Measurements from ENCODE around the gene OR7C1. TPM values are rescaled to one million over a fixed set of nuclear protein-coding genes. Genes with fewer than 3 reads are reported as not detected.
A peak's percentile ranks its signal among the peaks of the same experiment; 100 is the strongest.
"Not testable (repeated sequence)": the region's sequence is repeated elsewhere in the genome, so short reads cannot be mapped to it uniquely, and the experiment has no call there.

The OR7C1 gene
- total and polyA plus RNA-seq, 12 donors, result 0.01 to 0.07 (median 0.02) TPM; not detected in 7

DNA sequence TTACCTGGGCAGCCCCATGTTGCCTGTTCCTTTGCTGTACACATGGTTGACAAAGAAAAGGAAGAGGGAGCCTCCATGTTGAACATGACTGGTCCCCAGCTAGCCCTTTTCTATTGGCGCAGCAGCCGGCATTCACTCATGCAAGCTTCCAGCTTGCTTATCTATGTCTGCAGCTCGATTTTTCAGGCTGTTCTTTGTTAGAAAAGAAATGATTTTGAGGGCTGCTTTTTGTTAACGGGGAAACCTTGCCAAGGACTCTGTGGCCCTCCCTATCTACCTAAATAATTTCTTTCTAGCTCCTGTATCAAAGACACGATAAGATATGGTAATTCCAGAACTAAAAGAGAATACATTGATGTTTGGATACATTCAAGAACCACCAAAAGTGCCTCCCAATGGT lies 36.2 kb downstream of the OR7C1 start:
- Histone ChIP-seq H3K4me1 (peaks cover 0 to 3% (median 0%) of the 10 kb centered on the region in 9 donors), H3K4me3 (no peak overlapping the region), H3K9me3 (no peaks in the 10 kb centered on the region), H3K36me3 (no peaks in the 10 kb centered on the region), H3K27ac (no peak overlapping the region), H3K27me3 (peaks cover 0 to 9% (median 0%) of the 10 kb centered on the region in 7 donors)
- intact Hi-C loops (cut with DNase I), result no loop called here
- DNase-seq (no peak), ATAC-seq (no peak)
- 60 to 67% methylated on average over 5 of the region's 5 CpGs for WGBS, 2 donors
- TF ChIP-seq, protein P1, sequence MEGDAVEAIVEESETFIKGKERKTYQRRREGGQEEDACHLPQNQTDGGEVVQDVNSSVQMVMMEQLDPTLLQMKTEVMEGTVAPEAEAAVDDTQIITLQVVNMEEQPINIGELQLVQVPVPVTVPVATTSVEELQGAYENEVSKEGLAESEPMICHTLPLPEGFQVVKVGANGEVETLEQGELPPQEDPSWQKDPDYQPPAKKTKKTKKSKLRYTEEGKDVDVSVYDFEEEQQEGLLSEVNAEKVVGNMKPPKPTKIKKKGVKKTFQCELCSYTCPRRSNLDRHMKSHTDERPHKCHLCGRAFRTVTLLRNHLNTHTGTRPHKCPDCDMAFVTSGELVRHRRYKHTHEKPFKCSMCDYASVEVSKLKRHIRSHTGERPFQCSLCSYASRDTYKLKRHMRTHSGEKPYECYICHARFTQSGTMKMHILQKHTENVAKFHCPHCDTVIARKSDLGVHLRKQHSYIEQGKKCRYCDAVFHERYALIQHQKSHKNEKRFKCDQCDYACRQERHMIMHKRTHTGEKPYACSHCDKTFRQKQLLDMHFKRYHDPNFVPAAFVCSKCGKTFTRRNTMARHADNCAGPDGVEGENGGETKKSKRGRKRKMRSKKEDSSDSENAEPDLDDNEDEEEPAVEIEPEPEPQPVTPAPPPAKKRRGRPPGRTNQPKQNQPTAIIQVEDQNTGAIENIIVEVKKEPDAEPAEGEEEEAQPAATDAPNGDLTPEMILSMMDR (IDR thresholded peaks at IDR 0.05), result no peak

DNA sequence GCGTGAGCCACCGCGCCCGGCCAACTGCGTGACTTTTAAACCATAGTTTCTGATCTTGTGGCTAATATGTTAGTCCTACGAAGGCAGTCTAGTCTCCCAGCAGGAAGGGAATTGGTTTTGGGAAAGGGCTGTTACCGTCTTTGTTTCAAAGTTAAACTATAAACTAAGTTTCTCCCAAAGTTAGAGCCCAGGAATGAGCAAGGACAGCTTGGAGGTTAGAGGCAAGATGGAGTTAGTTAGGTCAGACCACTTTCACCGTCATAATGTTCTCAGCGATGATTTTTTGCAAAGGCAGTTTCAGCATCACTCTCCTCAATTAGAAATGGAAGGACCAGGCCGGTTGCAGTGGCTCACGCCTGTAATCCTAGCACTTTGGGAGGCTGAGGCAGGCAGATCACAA lies 39.0 kb downstream of the OR7C1 start:
- H3K4me1 ChIP-seq, result peaks cover 0 to 3% (median 0%) of the 10 kb centered on the region in 9 donors
- peaks cover 0 to 10% (median 0%) of the 10 kb centered on the region in 11 donors for H3K9me3 ChIP-seq
- no peak overlapping the region for H3K4me3 ChIP-seq
- intact Hi-C loops (cut with DNase I), result no loop called here
- ATAC-seq (no peak), DNase-seq (no peak)
- H3K36me3 ChIP-seq, result no peaks in the 10 kb centered on the region
- peaks cover 0 to 8% (median 0%) of the 10 kb centered on the region in 7 donors for H3K27me3 ChIP-seq
- WGBS, 2 donors, result 90 to 93% methylated on average over 11 of the region's 11 CpGs
- TF ChIP-seq, protein P1 (IDR thresholded peaks at IDR 0.05), result no peak
- H3K27ac ChIP-seq, result no peak overlapping the region

DNA sequence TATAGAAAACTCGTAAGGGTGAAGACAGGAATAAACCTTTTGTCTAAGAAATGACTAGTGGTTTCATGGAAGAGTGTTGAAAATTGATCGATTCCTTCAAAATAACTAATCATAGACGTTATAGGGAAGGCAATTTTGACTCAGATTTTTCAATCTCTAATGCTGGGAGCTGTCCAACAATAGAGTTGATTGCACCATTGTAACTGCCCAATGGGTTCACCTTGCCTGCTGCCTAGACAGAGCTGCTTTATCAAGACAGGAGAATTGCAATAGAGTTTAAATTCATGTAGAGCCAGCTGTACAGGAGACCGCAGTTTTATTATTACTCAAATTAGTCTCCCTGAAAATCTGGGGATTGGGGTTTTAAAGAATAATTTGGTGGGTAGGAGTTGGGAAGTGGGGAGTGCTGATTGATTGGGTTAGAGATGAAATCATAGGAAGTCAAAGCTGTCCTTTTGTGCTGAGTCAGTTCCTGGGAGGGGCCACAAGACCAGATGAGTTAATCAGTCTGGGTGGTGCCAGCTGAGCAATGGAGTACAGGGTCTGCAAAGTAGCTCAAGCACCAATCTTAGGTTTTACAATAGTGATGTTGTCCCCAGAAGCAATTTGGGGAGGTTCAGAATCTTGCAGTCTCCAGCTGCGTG lies 39.8 kb downstream of the OR7C1 start:
- Histone ChIP-seq H3K27ac (no peak overlapping the region), H3K27me3 (peaks cover 0 to 8% (median 0%) of the 10 kb centered on the region in 7 donors), H3K4me3 (no peak overlapping the region), H3K4me1 (peaks cover 0 to 3% (median 0%) of the 10 kb centered on the region in 9 donors), H3K36me3 (no peaks in the 10 kb centered on the region), H3K9me3 (peaks cover 0 to 10% (median 0%) of the 10 kb centered on the region in 11 donors)
- TF ChIP-seq, protein P1 (IDR thresholded peaks at IDR 0.05), result no peak
- ATAC-seq, result no peak
- 77 to 85% methylated on average over 5 of the region's 5 CpGs for WGBS, 2 donors
- no peak for DNase-seq
- intact Hi-C loops (cut with DNase I), result no loop called here

DNA sequence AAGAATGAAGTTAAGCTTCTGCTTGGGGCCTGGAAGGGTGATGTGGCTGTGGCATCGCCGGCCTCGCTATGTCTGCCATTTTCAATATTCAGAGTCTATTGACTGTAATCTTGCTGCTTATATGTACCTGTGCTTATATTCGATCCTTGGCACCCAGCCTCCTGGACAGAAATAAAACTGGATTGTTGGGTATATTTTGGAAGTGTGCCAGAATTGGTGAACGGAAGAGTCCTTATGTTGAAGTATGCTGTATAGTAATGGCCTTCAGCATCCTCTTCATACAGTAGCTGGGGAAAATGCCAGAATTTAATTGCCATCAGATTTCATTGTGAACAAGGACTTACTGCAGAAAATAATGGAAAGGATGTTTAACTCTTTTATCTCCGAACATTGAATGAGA lies 42.7 kb downstream of the OR7C1 start:
- ATAC-seq; intact Hi-C loops (cut with DNase I); H3K36me3 ChIP-seq; H3K4me3 ChIP-seq; H3K4me1 ChIP-seq; H3K27ac ChIP-seq; DNase-seq; H3K27me3 ChIP-seq: not testable (repeated sequence)
- WGBS, 2 donors, result 76 to 78% methylated on average over 6 of the region's 6 CpGs
- H3K9me3 ChIP-seq, result peaks cover 0 to 20% (median 0%) of the 10 kb centered on the region in 11 donors

DNA sequence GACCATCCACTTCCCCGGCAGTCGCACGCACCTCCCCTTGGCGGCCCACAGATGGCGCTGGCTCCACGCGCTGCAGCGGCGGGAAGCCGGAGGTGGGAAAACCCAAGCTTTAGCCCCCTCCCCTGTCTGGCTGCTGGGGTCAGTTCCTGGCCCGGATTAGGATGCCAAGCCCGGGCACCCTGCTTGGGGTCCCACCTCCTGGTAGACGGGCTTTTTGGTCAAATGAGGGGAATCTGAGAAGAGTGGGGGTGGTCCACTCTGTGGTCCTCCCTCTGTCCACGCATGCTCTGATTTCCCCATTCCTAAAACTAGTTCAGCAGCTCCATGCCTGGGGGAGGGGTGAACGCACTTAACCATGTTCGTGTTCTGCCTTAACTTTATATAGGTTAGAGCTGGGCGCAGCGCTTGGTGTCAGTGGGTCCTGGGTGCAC lies 48.5 kb downstream of the OR7C1 start:
- peaks cover 0 to 23% (median 12%) of the 10 kb centered on the region in 7 donors for H3K27me3 ChIP-seq
- peak in 1 of 8 donors; percentile 63 for ATAC-seq
- TF ChIP-seq, protein P1 (IDR thresholded peaks at IDR 0.05), result peak; percentile 24 to 83 (median 55)
- peak overlapping the region in 1 of 10 donors; percentile 83 for H3K27ac ChIP-seq
- H3K36me3 ChIP-seq, result no peaks in the 10 kb centered on the region
- peak in 1 of 2 donors; percentile 21 for DNase-seq
- H3K4me1 ChIP-seq, result peaks cover 0 to 44% (median 0%) of the 10 kb centered on the region in 9 donors
- 13 to 19% methylated on average over 18 of the region's 18 CpGs for WGBS, 2 donors
- no peak overlapping the region for H3K4me3 ChIP-seq
- peaks cover 0 to 10% (median 0%) of the 10 kb centered on the region in 11 donors for H3K9me3 ChIP-seq
- intact Hi-C loops (cut with DNase I), result loop anchor here in 3 of 10 donors (2.0 to 5.0 kb wide), 2 partner anchors 101 to 102 kb away; partner anchors contain the start of gene OR7A17 (in 1 of the 3)

DNA sequence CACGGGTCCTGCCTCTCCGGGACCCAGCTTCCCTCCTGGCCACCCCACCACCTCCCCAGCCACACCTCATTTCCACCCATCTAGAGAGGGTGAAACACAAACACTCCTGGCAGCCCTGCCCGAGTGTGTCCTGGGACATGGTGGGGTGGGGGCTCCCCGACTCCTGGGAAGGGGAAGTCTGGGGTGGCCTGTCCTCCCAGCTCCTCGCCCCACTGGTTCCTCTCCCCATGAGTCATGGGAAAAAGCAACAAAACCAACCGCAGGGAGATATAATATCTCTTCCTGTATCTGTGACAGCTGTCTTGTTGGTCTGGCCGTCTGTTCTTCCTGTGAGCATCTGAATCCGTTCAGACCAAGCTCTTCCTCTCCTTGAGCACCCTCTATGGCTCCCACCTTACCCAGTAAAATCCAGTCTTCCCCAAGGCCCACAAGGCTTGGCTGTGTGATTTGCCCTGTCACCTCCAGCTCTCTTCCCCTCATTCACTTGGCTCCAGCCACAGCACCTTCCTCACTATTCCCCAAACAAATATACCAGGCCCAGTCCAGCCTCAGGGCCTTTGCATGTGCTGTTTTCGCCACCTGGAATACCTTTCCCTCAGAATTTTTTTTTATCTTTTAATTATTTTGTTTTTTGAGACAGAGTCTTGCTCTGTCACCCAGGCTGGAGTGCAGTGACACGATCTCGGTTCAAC lies 49.7 kb downstream of the OR7C1 start:
- DNase-seq, result peak; percentile 34 to 36

DNA sequence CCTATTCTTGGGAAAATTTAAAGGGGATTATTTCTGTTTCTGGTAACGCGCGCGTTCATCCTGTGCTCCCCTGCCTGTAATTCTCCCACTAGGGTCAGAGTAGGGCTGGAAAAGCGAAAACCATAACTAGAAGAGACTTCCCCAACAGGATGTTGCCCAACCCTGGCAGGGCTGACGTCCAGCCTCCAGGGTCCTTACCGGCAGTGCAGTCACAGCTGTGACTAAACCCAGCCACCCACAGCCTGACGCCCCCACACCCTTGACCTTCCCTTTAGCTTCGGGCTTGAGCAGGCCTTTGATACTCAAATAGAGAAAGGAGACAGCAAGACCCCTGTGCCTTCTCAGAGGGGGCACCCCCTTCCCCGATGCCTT lies 50.3 kb downstream of the OR7C1 start:
- Histone ChIP-seq H3K27ac (peak overlapping the region in 1 of 10 donors; percentile 83), H3K4me1 (peaks cover 0 to 44% (median 0%) of the 10 kb centered on the region in 9 donors), H3K27me3 (peaks cover 0 to 23% (median 12%) of the 10 kb centered on the region in 7 donors)
- not testable (repeated sequence) for H3K4me3 ChIP-seq, H3K9me3 ChIP-seq, H3K36me3 ChIP-seq
- DNase-seq (peak; percentile 34 to 44), ATAC-seq (peak; percentile 67 to 90 (median 86))
- 43 to 53% methylated on average over 9 of the region's 10 CpGs for WGBS, 2 donors
- intact Hi-C loops (cut with DNase I), result loop anchor here in 1 of 10 donors (5.0 kb wide), 1 partner anchor 103 kb away; the partner anchor contains the start of gene OR7A17

More for the DNA sequence above, 49.7 kb downstream of the OR7C1 start:
- WGBS, 2 donors, result 48 to 55% methylated on average over 9 of the region's 11 CpGs
- H3K36me3 ChIP-seq, H3K4me3 ChIP-seq, H3K9me3 ChIP-seq: not testable (repeated sequence)
- peaks cover 0 to 23% (median 12%) of the 10 kb centered on the region in 7 donors for H3K27me3 ChIP-seq
- ATAC-seq, result peak; percentile 60 to 86 (median 83)
- intact Hi-C loops (cut with DNase I), result loop anchor here in 1 of 10 donors (5.0 kb wide), 1 partner anchor 102 kb away; the partner anchor contains the start of gene OR7A17
- H3K4me1 ChIP-seq, result peaks cover 0 to 44% (median 0%) of the 10 kb centered on the region in 9 donors
- H3K27ac ChIP-seq, result peak overlapping the region in 2 of 10 donors; percentile 25 to 83

Measured in heart right ventricle (tissue), 16 donors.